WERI-Rb-1 (cell line): Measurements from ENCODE around the gene SNAP47.

Source experiments
- DNase-seq: peaks from one replicate; pipeline ENCODE4 v3.0.0-alpha.2; 2020
- H3K27ac ChIP-seq: fragments of 250-450 bp; sonication (Bioruptor Pico); 2 replicates; pipeline ENCODE4 v1.5.1; 2020; ENCODE audit warnings: mild to moderate bottlenecking, moderate library complexity
- H3K27me3 ChIP-seq: fragments of 250-450 bp; sonication (Bioruptor Pico); 2 replicates; pipeline ENCODE4 v1.5.1; 2021; ENCODE audit warnings: mild to moderate bottlenecking, low read depth, moderate library complexity; ENCODE audit not compliant: insufficient read depth, severe bottlenecking
- H3K36me3 ChIP-seq: fragments of 250-450 bp; sonication (Bioruptor Pico); 2 replicates; pipeline ENCODE4 v1.5.1; 2020; ENCODE audit warnings: mild to moderate bottlenecking, moderate library complexity
- H3K4me3 ChIP-seq: 2 replicates; pipeline ENCODE4 v1.5.1; 2011; ENCODE audit warnings: low read depth, mild to moderate bottlenecking, control low read depth, low read length
- H3K9me3 ChIP-seq: fragments of 250-450 bp; sonication (Bioruptor Pico); 2 replicates; pipeline ENCODE4 v1.5.1; 2021; ENCODE audit warnings: mild to moderate bottlenecking, moderate library complexity; ENCODE audit not compliant: severe bottlenecking
- CTCF ChIP-seq: IDR thresholded peaks from 2 replicates; pipeline ENCODE4 v1.5.1; 2011; ENCODE audit warnings: low read depth, mild to moderate bottlenecking, control low read depth, inconsistent platforms, low read length

Gene SNAP47

DNA sequence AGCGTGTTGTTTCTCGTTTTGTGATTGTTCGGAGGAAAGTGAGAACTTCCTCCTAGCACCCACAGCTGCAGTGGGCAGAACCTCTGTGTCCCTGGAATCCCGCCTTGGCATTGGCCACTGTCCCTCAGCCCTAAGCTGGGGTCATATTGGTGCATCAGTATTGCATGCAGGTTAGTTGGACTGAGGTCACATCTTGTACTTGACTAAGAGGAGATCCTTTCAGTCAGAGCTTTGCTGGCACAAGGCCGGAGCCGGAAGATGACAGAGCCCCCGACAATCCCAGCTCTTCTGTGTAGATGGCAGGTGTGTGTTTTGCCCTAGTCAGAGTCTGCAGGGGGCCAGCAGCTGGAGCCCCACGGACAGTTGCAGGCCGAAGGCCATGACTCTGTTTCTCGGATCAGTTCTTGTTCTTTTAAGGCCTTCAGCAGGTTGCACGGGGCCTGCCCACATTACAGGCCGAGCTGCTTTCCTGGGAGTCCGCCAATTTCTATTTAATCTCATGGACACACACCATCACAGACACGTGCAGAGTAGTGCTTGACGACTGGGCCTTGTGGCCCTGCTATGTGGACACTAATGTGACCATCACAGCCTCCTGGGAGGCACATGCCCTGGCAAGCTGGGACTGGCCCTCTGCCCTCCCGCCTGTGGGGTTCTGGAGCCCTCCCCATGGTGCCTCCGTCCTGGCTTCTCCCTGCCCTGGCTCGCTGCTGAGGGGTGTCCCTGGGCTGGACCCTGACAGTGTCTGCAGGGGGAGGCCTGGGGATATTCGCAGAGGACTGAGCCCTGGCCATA is 14.9 kb downstream of the SNAP47 start:
- DNase-seq: no peak
- TF ChIP-seq CTCF: no peak
- Histone ChIP-seq H3K9me3 (no peaks in the 10 kb centered on the region), H3K27me3 (no peaks in the 10 kb centered on the region), H3K4me3 (no peak overlapping the region), H3K27ac (no peak overlapping the region), H3K36me3 (no peaks in the 10 kb centered on the region)

- Histone ChIP-seq H3K4me3 (no peak overlapping the region), H3K27me3 (no peaks in the 10 kb centered on the region), H3K9me3 (no peaks in the 10 kb centered on the region), H3K36me3 (no peaks in the 10 kb centered on the region), H3K27ac (no peak overlapping the region)
- DNase-seq: no peak
- TF ChIP-seq CTCF: no peak
Measured at GRCh38 chr1:227753999-227754711, 18.9 kb downstream of the SNAP47 start.

- H3K36me3 ChIP-seq: no peaks in the 10 kb centered on the region
- DNase-seq: no peak
- H3K27ac ChIP-seq: no peak overlapping the region
Measured at GRCh38 chr1:227754958-227755357, 19.7 kb downstream of the SNAP47 start.

DNA sequence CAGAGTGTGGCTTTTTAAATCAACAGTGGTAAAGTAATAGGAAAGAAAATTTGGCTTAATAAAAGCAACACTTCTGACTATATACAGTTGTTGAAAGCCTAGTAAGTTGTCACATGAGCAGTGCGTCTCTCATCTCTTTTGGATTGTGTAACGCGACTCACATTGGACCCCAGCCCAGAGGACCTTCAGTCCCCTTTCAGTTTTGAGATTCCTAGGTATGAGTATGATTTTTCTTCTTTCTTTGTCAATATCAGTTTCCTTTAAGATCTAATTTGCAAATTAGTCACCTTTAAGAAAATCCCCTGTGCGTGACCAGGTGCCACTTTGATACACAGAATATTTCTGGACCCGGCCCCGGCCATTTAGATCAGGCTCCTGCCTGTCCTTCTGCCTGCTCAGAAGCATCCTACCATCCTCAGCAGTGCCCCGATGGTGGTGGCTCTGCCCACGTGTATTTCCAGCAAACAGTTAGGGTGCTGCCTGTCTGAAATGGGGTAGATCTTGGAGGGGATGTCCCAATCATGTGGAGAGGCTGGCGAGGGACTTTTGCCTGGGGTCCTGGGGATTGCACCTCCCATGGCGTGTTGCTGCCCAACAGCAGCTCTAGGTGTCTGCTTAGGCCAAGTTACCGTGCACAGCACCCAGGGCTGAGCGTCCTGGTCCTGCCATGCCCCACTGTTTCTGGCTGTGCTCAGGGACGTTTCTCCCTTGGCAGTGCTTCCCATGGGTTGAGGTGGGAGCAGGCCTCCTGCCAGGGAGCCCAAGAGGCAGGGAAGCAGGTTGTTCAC is 21.1 kb downstream of the SNAP47 start:
- no peak for DNase-seq
- Histone ChIP-seq H3K4me3 (no peak overlapping the region), H3K9me3 (no peaks in the 10 kb centered on the region), H3K27me3 (no peaks in the 10 kb centered on the region), H3K36me3 (no peaks in the 10 kb centered on the region), H3K27ac (no peak overlapping the region)
- no peak for TF ChIP-seq CTCF

More at GRCh38 chr1:227754958-227755357, 19.7 kb downstream of the SNAP47 start:
- no peak overlapping the region for H3K4me3 ChIP-seq
- H3K27me3 ChIP-seq: no peaks in the 10 kb centered on the region
- no peaks in the 10 kb centered on the region for H3K9me3 ChIP-seq
- no peak for TF ChIP-seq CTCF

DNA sequence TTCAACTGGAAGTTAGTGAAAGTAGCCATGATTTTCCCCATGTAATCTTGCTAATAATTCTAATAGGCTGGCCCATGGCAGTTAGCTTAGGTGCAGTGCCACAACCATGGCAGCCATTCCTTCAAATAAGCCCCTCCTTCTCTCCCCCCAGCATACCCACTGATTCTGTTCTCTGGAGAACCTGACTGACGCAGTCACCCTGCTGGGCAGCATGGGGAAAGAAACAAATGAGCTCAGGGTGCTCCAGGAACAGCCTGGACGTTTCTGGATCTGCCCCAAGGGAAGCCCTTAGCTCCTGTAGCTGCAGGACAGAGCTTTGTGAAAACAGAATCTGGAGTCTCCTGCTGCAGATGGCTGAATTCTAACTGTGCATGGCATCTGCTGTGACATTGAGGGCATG is 22.5 kb downstream of the SNAP47 start:
- no peaks in the 10 kb centered on the region for H3K27me3 ChIP-seq
- DNase-seq: no peak
- no peak overlapping the region for H3K27ac ChIP-seq
- H3K9me3 ChIP-seq: no peaks in the 10 kb centered on the region
- no peaks in the 10 kb centered on the region for H3K36me3 ChIP-seq
- H3K4me3 ChIP-seq: no peak overlapping the region
- no peak for TF ChIP-seq CTCF
